Glutamatergic neuron (in vitro differentiated cells): ENCODE results near the gene CYFIP2. TPM values are rescaled to one million over a fixed set of nuclear protein-coding genes. Genes with fewer than 3 reads are reported as not detected.

Experiments
- DNase-seq: peaks from one replicate; pipeline ENCODE4 v3.0.0; 2022
- H3K27ac Mint-ChIP-seq: one replicate; pipeline ENCODE4 v1.8.0; 2020; ENCODE audit warnings: mild to moderate bottlenecking, mixed read lengths, inconsistent platforms; ENCODE audit not compliant: unreplicated experiment
- H3K27me3 Mint-ChIP-seq: one replicate; pipeline ENCODE4 v1.8.0; 2020; ENCODE audit warnings: mild to moderate bottlenecking, moderate library complexity, mixed read lengths, inconsistent platforms; ENCODE audit not compliant: unreplicated experiment
- H3K36me3 Mint-ChIP-seq: one replicate; pipeline ENCODE4 v1.8.0; 2020; ENCODE audit warnings: mild to moderate bottlenecking, mixed read lengths, inconsistent platforms; ENCODE audit not compliant: unreplicated experiment
- H3K4me1 Mint-ChIP-seq: one replicate; pipeline ENCODE4 v1.8.0; 2020; ENCODE audit warnings: mild to moderate bottlenecking, low read depth, mixed read lengths, inconsistent platforms; ENCODE audit not compliant: unreplicated experiment
- H3K4me3 Mint-ChIP-seq: one replicate; pipeline ENCODE4 v1.8.0; 2020; ENCODE audit warnings: mild to moderate bottlenecking, mixed read lengths, inconsistent platforms; ENCODE audit not compliant: unreplicated experiment
- H3K9me3 Mint-ChIP-seq: one replicate; pipeline ENCODE4 v1.8.0; 2020; ENCODE audit warnings: mild to moderate bottlenecking, moderate library complexity, mixed read lengths, inconsistent platforms; ENCODE audit not compliant: unreplicated experiment
- CTCF ChIP-seq: fragments of 200-600 bp; sonication (generic); IDR thresholded peaks from one replicate; pipeline ENCODE4 v1.5.0; 2021; ENCODE audit not compliant: partially characterized antibody, unreplicated experiment
- total RNA-seq: library from RNA; stranded (reverse); fragmentation: NEBNext Ultra II Directional; extraction: Animal tissue kit (Norgen Biotek cat#: 25700); gene quantifications from one replicate; pipeline ENCODE4 v1.2.1, GENCODE V29; 2021; ENCODE audit not compliant: unreplicated experiment

CYFIP2 gene
- total RNA-seq, 1 donor from 2014 or later = 120 TPM

DNA sequence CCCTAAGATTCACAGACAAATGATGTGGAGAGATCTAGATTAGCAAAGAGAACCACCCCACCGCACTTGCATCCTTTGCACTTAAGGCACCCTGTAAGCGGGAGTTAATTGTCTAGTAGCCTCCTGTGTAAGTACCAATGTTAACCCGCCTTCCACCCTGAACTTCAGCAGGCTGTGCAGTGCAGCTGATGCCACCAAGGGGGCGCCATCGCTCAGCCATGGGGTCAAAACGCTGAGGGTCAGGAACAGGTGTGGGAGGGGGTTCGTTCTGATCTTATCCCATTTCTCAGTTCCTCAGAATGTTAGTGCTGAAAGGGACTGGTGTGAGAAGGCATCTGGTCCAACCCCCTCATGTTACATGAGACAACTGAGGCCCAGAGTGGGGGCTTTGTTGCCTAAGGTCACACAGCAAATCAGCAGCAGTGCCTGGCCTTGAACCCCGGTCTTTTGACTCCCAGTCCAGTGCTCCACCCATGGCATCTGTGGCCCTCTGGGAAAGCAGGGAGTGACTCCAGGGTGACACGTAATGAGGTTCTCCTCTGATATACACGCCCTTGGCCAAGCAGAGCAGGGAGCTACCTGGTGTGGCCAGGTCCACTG lies 57.3 kb downstream of the CYFIP2 start:
- H3K36me3 Mint-ChIP-seq = peaks cover 7% of the 10 kb centered on the region
- peak; percentile 25 for TF ChIP-seq CTCF
- H3K27ac Mint-ChIP-seq = no peak overlapping the region

DNA sequence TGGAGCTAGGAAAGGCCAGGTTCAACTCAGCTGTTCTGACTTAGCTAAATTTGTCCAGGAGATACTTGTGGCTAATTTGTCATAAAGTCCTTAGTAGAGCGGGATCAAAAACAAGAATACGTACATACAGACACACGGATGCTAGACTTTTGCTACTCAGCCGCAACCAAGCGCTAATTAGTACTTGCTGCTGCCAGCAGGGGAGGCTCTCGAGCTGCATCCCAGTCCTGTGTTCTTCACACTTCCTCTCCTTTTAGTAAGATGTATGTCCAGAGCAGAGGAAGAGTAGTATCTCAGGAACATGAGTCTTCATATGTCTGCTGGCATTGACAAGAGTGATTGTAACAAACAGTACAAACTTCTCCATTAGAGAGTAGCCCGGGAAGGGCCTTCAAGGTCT lies 58.3 kb downstream of the CYFIP2 start:
- H3K27me3 Mint-ChIP-seq = no peaks in the 10 kb centered on the region
- no peaks in the 10 kb centered on the region for H3K9me3 Mint-ChIP-seq

More for the DNA sequence above, 57.3 kb downstream of the CYFIP2 start:
- H3K4me1 Mint-ChIP-seq = no peaks in the 10 kb centered on the region
- no peaks in the 10 kb centered on the region for H3K27me3 Mint-ChIP-seq
- H3K9me3 Mint-ChIP-seq = no peaks in the 10 kb centered on the region
- DNase-seq = no peak
- H3K4me3 Mint-ChIP-seq = no peak overlapping the region

DNA sequence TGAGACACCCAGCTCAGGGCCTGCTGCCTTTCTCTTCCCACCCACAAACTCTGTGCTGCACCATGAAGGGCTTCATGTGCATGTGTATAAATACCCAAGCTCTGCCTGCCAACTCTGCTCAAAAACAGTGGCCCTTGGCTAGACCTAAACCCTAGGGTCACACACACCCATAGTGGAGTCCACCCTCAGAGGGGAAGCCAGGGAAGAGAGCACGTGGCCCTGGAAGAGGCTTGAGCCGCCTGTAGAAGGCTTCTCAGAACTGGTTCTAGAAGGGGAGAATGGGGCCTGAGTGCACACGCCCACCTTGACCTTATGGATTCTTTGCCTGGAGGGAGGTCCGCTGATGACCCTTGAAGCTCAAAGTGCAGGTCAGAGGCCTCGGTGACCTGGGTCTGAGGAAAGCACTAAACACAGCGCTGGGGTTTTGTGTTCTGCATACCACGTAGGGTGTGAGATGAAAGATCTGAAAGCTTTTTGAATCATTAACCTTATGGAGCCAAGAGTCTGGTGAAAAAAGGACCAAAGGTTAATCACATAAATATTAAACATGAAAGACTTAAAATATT lies 60.6 kb downstream of the CYFIP2 start:
- Mint-ChIP-seq H3K36me3 (peaks cover 7% of the 10 kb centered on the region), H3K27me3 (no peaks in the 10 kb centered on the region), H3K27ac (no peak overlapping the region), H3K4me3 (no peak overlapping the region), H3K9me3 (no peaks in the 10 kb centered on the region), H3K4me1 (no peaks in the 10 kb centered on the region)
- TF ChIP-seq CTCF = no peak
- DNase-seq = no peak

More for the DNA sequence above, 58.3 kb downstream of the CYFIP2 start:
- peak; percentile 31 for TF ChIP-seq CTCF
- H3K4me3 Mint-ChIP-seq = no peak overlapping the region
- H3K36me3 Mint-ChIP-seq = peaks cover 7% of the 10 kb centered on the region
- H3K27ac Mint-ChIP-seq = no peak overlapping the region
- H3K4me1 Mint-ChIP-seq = no peaks in the 10 kb centered on the region
- DNase-seq = no peak

DNA sequence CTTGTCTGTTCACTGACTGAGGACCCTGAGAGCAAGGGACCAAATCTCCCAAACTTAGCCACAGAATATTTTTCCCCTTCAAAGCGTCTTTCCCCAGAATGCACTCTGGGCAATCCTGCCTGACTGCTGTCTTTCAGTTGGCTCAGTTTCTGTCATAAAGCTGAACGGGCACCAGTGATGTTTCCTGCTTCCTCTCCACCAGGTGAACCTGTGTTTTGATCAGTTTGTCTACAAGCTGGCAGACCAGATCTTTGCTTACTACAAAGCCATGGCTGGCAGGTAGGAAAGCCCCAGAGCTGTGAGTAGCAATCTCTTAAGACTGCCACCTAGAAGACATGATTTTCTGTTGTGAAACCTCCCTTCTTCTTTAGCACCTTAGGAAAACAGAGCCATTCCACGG lies 61.8 kb downstream of the CYFIP2 start:
- Mint-ChIP-seq H3K4me1 (no peaks in the 10 kb centered on the region), H3K4me3 (no peak overlapping the region), H3K36me3 (peaks cover 7% of the 10 kb centered on the region), H3K9me3 (no peaks in the 10 kb centered on the region), H3K27me3 (no peaks in the 10 kb centered on the region), H3K27ac (no peak overlapping the region)
- TF ChIP-seq CTCF = no peak
- no peak for DNase-seq

DNA sequence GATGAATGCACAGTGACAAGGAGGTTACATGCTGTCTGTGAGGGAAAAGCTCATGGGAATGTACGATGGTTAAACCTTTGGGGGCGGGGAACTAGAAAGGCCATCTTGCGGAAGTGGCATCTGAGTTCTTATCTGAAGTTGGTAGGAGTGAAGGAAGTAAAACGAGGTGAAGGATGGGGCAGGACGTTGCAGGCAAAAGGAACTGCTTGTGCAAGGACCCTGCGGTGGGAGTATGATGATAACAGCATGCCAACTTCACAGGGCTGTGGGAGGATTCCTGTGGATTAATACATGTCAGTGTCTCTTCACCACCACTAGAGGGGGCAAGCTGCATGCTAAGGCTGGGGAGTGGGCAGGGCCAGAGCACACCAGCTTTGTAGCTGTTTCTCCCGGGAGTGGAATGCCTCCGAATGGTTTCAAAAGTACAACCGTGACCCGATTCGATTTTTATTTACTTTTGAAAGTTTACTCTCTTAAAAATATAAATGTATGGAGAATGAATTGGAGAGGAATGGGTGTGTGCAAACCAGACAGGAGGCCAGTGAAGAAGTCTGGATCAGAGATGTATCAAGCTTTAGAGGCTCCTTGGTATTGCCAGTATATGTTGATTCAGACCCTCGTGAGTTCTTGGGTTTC lies 62.5 kb downstream of the CYFIP2 start:
- H3K27me3 Mint-ChIP-seq = no peaks in the 10 kb centered on the region
- DNase-seq = peak; percentile 59
- no peaks in the 10 kb centered on the region for H3K4me1 Mint-ChIP-seq
- H3K27ac Mint-ChIP-seq = no peak overlapping the region
- H3K4me3 Mint-ChIP-seq = no peak overlapping the region
- H3K36me3 Mint-ChIP-seq = peaks cover 7% of the 10 kb centered on the region
- H3K9me3 Mint-ChIP-seq = no peaks in the 10 kb centered on the region
- peak; percentile 82 for TF ChIP-seq CTCF
